HG02610 (cell line): ENCODE measurements around the gene PLOD3.

Experiments used
- ATAC-seq: cut with Tn5 transposase; IDR thresholded peaks from one replicate; pipeline ENCODE4 v1.9.1; 2021; ENCODE audit warnings: mild to moderate bottlenecking, moderate library complexity; ENCODE audit not compliant: unreplicated experiment

The PLOD3 gene

GRCh38 chr7:101186194-101186593 lies 31.2 kb downstream of the PLOD3 start:
- ATAC-seq = no peak

- no peak for ATAC-seq
Observed at GRCh38 chr7:101185258-101185839, 32.0 kb downstream of the PLOD3 start.

DNA sequence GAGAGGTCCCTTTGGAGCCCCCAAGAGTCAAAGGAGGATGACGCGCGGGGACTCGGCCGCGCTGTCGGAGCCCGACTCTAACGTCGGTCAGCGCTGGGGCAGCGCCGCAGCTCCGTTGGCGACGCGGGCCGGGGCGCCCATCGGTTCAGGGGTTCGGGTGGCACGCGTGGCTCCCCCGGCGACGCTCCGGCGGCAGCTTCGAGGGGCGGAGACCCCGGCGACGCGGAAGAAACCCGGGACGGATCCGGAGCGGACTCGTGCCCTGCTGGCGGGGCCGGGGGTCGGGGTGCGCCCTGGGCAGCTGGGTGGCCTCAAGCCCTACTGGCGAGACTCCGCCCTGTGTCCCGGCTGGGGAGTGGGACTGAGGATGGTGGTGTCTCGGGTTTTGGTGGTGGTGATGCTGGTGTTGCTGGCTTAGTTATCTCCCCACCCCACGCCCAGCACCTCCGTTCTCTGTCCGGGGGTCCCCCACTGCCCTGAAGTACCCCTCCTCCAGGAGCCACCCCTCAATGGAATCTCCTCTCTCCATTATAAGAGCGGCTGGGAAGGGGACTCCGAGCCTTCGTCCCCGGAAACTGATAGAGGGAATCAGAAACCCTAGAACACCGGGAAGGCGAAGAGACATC lies 37.1 kb downstream of the PLOD3 start, which contains the start of gene NAT16:
TSS of gene NAT16 (minus strand) at position 164 of the 626 bp plus-strand sequence. CDS start 5,486 bp downstream, outside the sequence.
- ATAC-seq = no peak

GRCh38 chr7:101179713-101180112 lies 37.7 kb downstream of the PLOD3 start:
- no peak for ATAC-seq

GRCh38 chr7:101179117-101179516 lies 38.3 kb downstream of the PLOD3 start:
- ATAC-seq = no peak

DNA sequence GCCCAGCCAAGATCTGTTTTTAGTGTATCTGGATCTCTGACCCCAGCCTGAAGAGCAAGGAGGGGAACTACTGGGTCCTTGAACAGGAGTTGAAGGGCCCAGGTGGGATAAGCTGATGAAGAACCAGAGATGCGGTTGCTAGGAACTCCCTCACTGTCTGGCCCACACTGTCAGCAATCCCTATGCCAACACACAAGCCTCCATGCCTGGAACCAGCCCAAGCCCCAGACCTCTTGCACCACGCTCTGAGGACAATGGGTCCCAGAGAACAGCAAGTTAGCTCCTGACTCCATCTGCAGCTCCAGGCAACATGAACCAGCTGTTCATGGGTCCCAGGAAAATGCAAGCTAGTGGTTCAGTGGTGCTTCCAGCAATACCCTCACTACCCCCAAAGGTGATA lies 39.7 kb downstream of the PLOD3 start:
- ATAC-seq = no peak

DNA sequence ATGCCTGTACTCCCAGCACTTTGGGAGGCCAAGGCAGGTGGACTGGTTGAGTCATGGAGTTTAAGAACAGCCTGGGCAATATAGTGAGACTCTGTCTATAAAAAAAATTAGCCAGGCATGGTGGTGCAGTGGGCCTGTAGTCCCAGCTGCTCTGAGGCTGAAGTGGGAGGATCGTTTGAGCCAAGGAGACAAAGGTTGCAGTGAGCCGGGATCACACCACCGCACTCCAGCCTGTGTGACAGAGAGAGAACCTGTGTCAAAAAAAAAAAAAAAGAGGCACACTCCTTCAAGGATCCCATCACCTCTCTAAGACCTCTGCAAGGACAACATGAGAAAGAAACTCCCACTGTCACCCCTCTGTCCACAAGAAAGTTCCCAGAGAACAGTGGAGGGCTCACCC lies 41.7 kb downstream of the PLOD3 start:
- ATAC-seq = no peak

GRCh38 chr7:101174322-101174854 lies 43.0 kb downstream of the PLOD3 start:
- ATAC-seq = no peak

- no peak for ATAC-seq
Observed at GRCh38 chr7:101173752-101174244, 43.6 kb downstream of the PLOD3 start.

DNA sequence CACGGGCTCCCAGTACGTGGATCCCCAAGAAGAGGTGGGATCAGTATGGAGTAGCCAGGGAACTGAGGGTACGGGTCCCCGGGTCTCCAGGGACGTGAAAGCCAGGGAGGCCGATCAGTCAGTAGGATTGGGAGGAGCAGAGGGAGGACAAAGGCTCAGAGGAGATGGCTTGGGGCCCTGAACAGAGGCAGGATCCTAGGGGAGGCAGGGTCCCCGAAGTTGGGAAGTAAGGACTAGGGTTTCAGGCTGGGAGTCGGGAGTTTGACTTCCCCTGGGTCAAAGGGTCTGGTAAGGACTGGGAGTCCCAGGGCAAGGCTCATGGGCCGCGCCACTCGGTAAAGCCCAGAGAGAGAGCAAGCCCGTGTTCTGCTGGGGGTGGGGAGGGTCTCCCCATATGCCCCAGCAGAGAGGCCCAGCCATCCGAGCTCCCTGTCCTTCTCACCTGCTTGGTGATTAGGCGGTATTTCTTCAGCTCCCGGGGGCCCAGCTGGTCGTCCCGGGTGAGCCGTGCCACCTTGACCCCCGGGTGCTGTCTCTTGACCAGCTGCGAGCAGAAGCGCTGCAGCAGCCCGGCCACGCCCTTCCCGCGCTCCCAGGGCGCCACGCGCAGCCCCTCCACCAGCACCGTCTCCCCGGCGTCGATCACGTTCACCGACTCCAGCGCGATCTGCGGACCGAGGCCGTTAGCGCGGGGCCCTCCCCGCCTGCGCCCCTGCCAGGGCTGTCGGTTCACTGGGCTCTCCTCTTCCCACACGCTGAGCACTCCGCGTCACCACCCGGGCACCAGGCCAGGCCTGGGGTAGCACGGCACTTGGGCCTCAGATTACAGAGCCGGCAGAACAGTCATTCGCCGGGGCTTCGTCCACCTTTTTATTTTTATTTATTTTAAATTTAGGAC lies 44.3 kb downstream of the PLOD3 start:
- no peak for ATAC-seq

DNA sequence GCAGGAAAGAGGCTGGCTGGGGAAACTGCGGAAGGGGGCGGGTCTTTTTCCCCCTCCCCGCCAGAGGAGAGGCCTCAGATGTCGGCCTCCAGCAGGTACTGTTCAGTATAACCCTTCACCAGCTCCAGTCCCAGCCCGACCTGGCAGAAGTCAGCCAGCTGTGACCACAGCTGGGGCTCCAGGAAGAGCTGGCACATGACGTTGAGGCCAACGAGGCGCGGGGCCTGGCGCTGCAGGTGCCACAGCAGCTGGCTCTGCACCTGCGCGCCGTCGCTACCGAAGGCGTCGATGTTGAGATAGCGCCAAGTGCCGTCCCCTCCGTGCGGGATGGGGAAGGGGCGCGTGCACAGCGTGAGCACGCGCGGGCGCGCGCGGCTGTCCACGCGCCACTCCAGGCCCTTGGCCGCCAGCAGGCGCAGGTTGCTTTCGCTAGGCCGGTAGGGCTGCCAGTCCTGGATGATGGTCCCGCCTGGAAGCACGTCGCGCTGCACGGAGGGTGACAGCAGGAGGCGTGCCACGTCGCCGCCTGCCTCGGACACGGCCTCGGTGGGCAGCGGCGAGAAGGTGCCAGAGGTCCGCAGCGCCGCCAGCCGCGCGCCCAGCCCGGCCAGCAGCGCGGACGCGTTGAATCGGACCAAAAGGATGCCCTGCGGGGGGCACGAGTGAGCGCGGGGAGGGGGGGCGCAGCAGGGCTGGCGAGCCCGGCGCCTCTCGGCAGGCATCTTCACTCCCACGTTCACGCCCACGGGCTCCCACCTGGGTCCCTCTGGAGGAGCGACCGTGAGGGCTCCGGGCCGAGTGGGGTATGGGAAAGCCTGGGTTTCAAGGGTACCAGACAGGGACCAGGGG lies 45.2 kb downstream of the PLOD3 start:
- no peak for ATAC-seq

DNA sequence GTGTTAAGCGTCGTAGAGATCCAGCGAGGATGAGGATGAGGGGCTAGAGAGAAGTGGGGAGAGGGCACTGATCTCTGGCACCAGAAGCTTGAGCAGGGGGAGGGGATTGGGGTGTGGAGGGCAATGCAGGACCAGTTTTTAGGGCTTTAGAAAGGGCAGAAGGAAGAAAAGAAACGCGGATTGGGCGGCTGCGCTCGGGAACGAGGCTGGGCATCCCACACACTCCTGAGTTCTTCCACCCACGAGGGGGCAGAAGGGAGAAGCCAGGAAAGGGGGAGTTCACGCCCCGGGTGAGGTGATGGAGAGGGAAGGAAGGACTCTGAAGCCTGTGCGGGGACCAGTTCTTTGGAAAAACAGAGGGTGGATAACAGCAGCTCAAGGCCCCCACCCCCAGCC lies 45.9 kb downstream of the PLOD3 start:
- no peak for ATAC-seq

- no peak for ATAC-seq
Observed at GRCh38 chr7:101170617-101171441, 46.6 kb downstream of the PLOD3 start.

GRCh38 chr7:101169838-101170551 lies 47.4 kb downstream of the PLOD3 start:
- peak; percentile 44 for ATAC-seq

- ATAC-seq = no peak
Observed at GRCh38 chr7:101169110-101169837, 48.1 kb downstream of the PLOD3 start.

DNA sequence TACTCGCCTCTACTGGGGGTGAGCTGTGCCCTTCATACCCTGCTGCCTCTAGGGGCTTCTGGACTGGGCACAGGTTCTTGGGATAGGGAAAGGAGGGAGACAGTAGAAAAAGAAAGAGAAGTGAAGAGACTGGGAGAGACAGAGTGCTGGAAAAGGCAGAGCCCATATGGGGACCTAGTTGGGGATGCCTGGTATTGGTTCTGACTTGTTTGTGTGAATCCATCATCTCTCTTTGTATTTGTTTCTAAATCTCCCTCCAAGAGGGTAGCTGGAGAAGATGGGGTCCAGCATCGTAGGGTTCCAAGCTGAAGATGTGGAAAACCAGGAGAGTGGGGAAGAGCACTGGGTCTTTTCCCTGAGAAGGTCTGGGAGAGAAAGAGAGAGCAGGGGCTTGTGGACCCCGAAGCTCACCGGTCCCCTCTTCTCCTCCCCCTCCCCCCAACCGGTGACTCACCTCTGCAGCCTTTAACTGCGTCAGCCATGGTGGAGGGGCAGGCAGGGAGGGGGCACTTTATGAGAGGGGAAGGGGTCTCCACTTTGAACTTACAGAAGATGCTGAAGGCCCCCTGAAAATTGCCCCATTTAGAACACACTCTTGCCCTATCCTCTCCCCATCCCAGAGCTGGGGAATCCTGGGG lies 48.9 kb downstream of the PLOD3 start:
- no peak for ATAC-seq

- ATAC-seq = no peak
Observed at GRCh38 chr7:101167645-101168411, 49.6 kb downstream of the PLOD3 start.
